Measurements from ENCODE around the gene GFI1.
A peak's percentile ranks its signal among the peaks of the same experiment; 100 is the strongest.

The GFI1 gene

GRCh38 chr1:92504291-92505014 is 17.7 kb upstream of the GFI1 start:
- Histone ChIP-seq H3K9ac (ENCODE audit: low read length) (no peak overlapping the region), H3K36me3 (ENCODE audit: control insufficient read depth, low read depth, low read length) (no peaks in the 10 kb centered on the region), H3K4me3 (ENCODE audit: low read length) (no peak overlapping the region), H3K4me1 (ENCODE audit: control insufficient read depth, low read depth, low read length) (no peaks in the 10 kb centered on the region), H3K9me3 (ENCODE audit: control insufficient read depth, low read depth, low read length) (no peaks in the 10 kb centered on the region), H3K27ac (ENCODE audit: low read length) (no peak overlapping the region), H3K27me3 (ENCODE audit: control insufficient read depth, insufficient read depth, low read length) (no peaks in the 10 kb centered on the region)

DNA sequence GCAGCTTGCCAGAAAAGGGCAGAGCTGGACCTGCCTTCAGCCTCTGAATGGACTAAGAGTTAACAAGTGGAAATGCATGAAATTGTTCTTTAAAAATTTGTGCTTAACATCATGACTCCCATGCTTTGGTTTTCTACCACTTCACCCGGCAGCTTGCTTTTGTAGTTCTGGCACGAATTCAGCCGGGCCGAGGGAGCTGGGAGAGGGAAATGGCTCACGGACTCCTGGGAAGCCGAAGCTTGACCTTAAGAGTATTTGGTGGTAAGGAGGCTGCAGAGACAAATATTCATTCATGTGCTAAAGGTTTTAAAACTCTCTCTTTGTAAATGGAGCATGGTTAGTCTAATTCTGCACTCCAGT is 17.2 kb upstream of the GFI1 start:
- H3K4me1 ChIP-seq (ENCODE audit: control insufficient read depth, low read depth, low read length), result no peaks in the 10 kb centered on the region
- H3K27me3 ChIP-seq (ENCODE audit: control insufficient read depth, insufficient read depth, low read length), result no peaks in the 10 kb centered on the region
- no peak overlapping the region for H3K9ac ChIP-seq (ENCODE audit: low read length)
- H3K4me3 ChIP-seq (ENCODE audit: low read length), result no peak overlapping the region
- H3K27ac ChIP-seq (ENCODE audit: low read length), result no peak overlapping the region
- H3K9me3 ChIP-seq (ENCODE audit: control insufficient read depth, low read depth, low read length), result no peaks in the 10 kb centered on the region
- H3K36me3 ChIP-seq (ENCODE audit: control insufficient read depth, low read depth, low read length), result no peaks in the 10 kb centered on the region

DNA sequence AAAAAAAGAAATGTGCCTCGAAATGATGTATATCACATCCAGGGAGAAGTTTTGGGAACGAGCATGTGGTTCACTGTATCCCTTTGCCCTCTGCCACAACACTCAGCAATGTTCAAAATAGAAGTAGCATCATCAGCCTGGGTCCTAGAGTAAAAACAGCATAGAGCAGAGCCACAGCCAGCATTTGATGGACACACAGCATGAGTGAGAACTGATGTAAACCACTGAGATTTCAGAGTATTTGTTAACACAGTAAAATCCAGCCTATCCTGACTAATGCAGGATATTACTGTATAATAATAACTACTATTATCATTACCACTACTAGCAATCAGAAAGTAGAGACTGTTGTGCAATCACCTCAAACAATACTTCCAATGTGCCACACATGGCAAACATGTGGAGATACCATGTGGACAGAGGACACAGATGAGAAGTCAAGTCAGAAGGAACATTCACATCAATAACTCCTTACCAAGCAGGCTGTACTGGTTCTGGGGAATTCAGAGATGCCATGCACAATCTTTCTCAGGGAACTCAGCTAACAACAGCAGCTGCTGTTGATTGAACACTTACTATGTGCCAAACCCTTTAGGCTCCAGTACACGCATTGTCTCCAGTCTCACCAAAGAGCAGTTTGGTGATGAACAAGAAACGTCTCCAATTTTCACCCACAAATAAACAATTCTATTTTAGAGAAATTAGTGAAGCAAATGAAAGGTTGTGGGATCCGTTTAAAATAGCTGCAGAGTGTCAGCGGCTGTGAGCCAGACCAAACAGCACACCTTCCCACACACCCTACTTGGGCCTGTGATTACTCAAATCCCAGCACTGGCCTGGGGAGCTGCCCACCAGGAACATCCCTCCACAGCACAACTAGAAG is 16.6 kb upstream of the GFI1 start:
- Histone ChIP-seq H3K27me3 (ENCODE audit: control insufficient read depth, insufficient read depth, low read length) (no peaks in the 10 kb centered on the region), H3K36me3 (ENCODE audit: control insufficient read depth, low read depth, low read length) (no peaks in the 10 kb centered on the region), H3K9me3 (ENCODE audit: control insufficient read depth, low read depth, low read length) (no peaks in the 10 kb centered on the region), H3K27ac (ENCODE audit: low read length) (no peak overlapping the region), H3K9ac (ENCODE audit: low read length) (no peak overlapping the region), H3K4me3 (ENCODE audit: low read length) (no peak overlapping the region), H3K4me1 (ENCODE audit: control insufficient read depth, low read depth, low read length) (no peaks in the 10 kb centered on the region)

DNA sequence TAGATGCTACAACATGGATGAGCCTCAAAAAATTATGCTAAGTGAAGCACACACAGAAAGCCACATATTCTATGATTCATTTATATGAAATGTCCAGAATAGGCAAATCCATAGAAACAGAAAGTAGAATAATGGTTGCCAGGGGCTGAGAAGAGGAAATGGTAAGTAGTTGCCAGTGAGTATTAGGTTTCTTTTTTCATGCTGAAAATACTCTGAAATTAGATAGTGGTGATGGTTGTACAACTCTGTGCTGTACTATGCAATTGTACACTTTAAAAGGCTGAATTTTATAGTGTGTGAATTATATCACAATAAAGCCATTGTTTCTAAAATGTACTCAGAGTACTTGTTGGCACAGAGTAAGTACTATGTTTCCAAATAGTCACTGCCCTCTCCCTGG is 15.5 kb upstream of the GFI1 start:
- H3K36me3 ChIP-seq (ENCODE audit: control insufficient read depth, low read depth, low read length), result no peaks in the 10 kb centered on the region
- H3K9me3 ChIP-seq (ENCODE audit: control insufficient read depth, low read depth, low read length), result no peaks in the 10 kb centered on the region
- no peak overlapping the region for H3K9ac ChIP-seq (ENCODE audit: low read length)
- no peak overlapping the region for H3K27ac ChIP-seq (ENCODE audit: low read length)
- no peaks in the 10 kb centered on the region for H3K4me1 ChIP-seq (ENCODE audit: control insufficient read depth, low read depth, low read length)
- no peaks in the 10 kb centered on the region for H3K27me3 ChIP-seq (ENCODE audit: control insufficient read depth, insufficient read depth, low read length)
- no peak overlapping the region for H3K4me3 ChIP-seq (ENCODE audit: low read length)

DNA sequence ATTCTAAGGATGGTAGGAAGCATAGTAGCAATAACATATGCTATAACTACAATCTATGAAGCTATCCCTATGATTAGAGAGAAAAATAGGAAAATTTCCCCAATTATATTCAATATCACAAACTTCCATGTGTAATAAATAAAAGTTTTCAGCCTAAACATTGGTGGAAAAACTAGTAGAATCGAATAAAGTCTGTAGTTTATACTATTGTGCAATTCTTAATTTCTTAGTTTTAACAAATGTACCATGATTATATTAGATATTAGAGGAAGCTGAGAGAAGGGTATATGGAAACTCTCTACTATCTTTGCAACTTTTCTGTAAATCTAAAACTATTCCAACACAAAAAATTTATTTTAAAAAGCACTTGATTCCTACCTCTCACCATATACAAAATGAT is 13.8 kb upstream of the GFI1 start:
- Histone ChIP-seq H3K27ac (ENCODE audit: low read length) (no peak overlapping the region), H3K4me1 (ENCODE audit: control insufficient read depth, low read depth, low read length) (no peaks in the 10 kb centered on the region), H3K36me3 (ENCODE audit: control insufficient read depth, low read depth, low read length) (no peaks in the 10 kb centered on the region), H3K9me3 (ENCODE audit: control insufficient read depth, low read depth, low read length) (no peaks in the 10 kb centered on the region), H3K4me3 (ENCODE audit: low read length) (no peak overlapping the region), H3K27me3 (ENCODE audit: control insufficient read depth, insufficient read depth, low read length) (no peaks in the 10 kb centered on the region), H3K9ac (ENCODE audit: low read length) (no peak overlapping the region)

GRCh38 chr1:92495392-92496063 is 8.8 kb upstream of the GFI1 start:
- no peak overlapping the region for H3K4me3 ChIP-seq (ENCODE audit: low read length)
- no peaks in the 10 kb centered on the region for H3K9me3 ChIP-seq (ENCODE audit: control insufficient read depth, low read depth, low read length)
- H3K36me3 ChIP-seq (ENCODE audit: control insufficient read depth, low read depth, low read length), result no peaks in the 10 kb centered on the region
- no peak overlapping the region for H3K27ac ChIP-seq (ENCODE audit: low read length)
- H3K27me3 ChIP-seq (ENCODE audit: control insufficient read depth, insufficient read depth, low read length), result no peaks in the 10 kb centered on the region
- no peaks in the 10 kb centered on the region for H3K4me1 ChIP-seq (ENCODE audit: control insufficient read depth, low read depth, low read length)
- no peak overlapping the region for H3K9ac ChIP-seq (ENCODE audit: low read length)

DNA sequence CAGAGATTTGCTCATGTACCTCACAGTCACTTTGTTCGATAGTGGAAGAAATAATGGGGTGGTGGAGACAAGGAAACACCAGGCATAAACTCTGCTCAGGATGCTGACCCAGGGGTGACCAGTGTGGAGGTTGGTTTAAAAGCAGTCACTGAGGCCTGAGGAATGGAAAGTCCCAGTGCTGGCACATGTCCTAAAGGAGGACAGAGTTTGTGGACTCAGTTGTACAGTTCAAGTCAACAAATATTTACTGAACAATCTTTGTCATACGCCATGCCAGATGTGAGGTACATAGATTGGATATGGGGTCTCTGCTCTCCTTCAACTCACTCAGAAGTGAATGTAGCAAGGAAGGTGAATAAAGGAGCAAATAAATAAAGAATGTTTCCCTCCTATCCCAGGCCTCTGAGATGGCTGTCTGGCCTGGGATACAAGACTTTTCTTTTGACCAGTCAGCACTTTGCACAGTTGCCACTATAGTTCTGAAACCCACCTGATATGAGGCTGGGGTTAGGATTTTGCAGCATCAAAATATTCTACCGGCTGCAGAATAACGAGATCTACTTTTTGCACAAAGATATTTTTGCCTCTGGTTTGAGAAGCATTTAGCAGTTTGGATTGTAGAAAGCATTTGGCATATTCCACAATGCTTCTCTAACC is 7.9 kb upstream of the GFI1 start:
- Histone ChIP-seq H3K4me1 (ENCODE audit: control insufficient read depth, low read depth, low read length) (no peaks in the 10 kb centered on the region), H3K9me3 (ENCODE audit: control insufficient read depth, low read depth, low read length) (no peaks in the 10 kb centered on the region), H3K36me3 (ENCODE audit: control insufficient read depth, low read depth, low read length) (no peaks in the 10 kb centered on the region), H3K27me3 (ENCODE audit: control insufficient read depth, insufficient read depth, low read length) (peaks cover 1% of the 10 kb centered on the region), H3K9ac (ENCODE audit: low read length) (no peak overlapping the region), H3K27ac (ENCODE audit: low read length) (no peak overlapping the region), H3K4me3 (ENCODE audit: low read length) (no peak overlapping the region)

GRCh38 chr1:92493139-92493538 is 6.4 kb upstream of the GFI1 start:
- H3K36me3 ChIP-seq (ENCODE audit: control insufficient read depth, low read depth, low read length), result no peaks in the 10 kb centered on the region
- no peak overlapping the region for H3K4me3 ChIP-seq (ENCODE audit: low read length)
- no peak overlapping the region for H3K9ac ChIP-seq (ENCODE audit: low read length)
- H3K9me3 ChIP-seq (ENCODE audit: control insufficient read depth, low read depth, low read length), result no peaks in the 10 kb centered on the region
- H3K27me3 ChIP-seq (ENCODE audit: control insufficient read depth, insufficient read depth, low read length), result peaks cover 16% of the 10 kb centered on the region
- H3K4me1 ChIP-seq (ENCODE audit: control insufficient read depth, low read depth, low read length), result no peaks in the 10 kb centered on the region
- no peak overlapping the region for H3K27ac ChIP-seq (ENCODE audit: low read length)

DNA sequence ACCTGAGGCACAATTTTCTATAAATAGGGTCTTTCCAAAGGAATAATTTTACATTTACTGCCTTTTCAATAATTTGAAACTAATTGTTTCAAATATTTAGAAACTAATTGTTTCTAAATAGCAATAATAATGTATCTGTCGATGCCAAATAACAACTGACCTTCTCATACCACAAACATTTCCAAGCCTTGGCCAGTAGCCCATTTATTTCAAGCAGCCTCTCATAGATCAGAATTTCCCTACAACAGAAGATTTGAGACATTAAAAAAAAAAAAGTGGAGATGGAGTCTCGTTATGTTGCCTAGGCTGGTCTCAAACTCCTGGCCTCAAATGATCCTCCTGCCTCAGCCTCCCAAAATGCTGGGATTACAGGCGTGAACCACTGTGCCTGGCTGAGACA is 2.1 kb upstream of the GFI1 start:
- Histone ChIP-seq H3K4me3 (ENCODE audit: low read length) (no peak overlapping the region), H3K27me3 (ENCODE audit: control insufficient read depth, insufficient read depth, low read length) (peaks cover 59% of the 10 kb centered on the region), H3K9me3 (ENCODE audit: control insufficient read depth, low read depth, low read length) (no peaks in the 10 kb centered on the region), H3K36me3 (ENCODE audit: control insufficient read depth, low read depth, low read length) (no peaks in the 10 kb centered on the region), H3K4me1 (ENCODE audit: control insufficient read depth, low read depth, low read length) (no peaks in the 10 kb centered on the region), H3K27ac (ENCODE audit: low read length) (no peak overlapping the region), H3K9ac (ENCODE audit: low read length) (no peak overlapping the region)

- H3K9ac ChIP-seq (ENCODE audit: low read length), result no peak overlapping the region
- no peak overlapping the region for H3K27ac ChIP-seq (ENCODE audit: low read length)
- peaks cover 63% of the 10 kb centered on the region for H3K27me3 ChIP-seq (ENCODE audit: control insufficient read depth, insufficient read depth, low read length)
- H3K9me3 ChIP-seq (ENCODE audit: control insufficient read depth, low read depth, low read length), result no peaks in the 10 kb centered on the region
- H3K4me3 ChIP-seq (ENCODE audit: low read length), result no peak overlapping the region
- H3K36me3 ChIP-seq (ENCODE audit: control insufficient read depth, low read depth, low read length), result no peaks in the 10 kb centered on the region
- H3K4me1 ChIP-seq (ENCODE audit: control insufficient read depth, low read depth, low read length), result peaks cover under 1% of the 10 kb centered on the region
Measured at GRCh38 chr1:92488416-92488815, 1.7 kb upstream of the GFI1 start.

DNA sequence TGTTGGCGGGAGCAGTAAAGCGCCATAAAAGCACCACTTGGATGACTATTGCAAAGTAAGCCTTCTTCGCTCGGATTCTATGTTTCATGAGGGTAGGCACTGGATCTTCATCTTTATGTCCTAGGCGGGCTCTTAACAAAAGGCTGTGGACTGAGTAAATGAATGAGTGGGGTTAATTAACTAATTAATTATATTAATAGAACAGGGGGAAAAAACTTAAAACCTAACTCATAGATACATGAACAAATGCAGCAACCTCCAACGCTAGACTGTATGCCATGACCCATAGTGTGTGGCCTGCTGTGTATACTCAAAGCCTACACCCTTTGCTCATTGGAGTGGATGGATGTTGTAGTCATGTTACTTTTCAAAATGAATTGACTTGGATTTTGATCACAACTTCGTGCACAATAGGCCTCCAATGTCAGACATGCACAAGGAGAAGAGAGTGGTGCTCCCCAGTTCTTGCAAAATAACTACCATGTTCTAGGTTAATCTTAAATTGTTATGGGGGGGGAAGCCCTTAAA is 417 bp upstream of the GFI1 start:
- Histone ChIP-seq H3K27me3 (ENCODE audit: control insufficient read depth, insufficient read depth, low read length) (peaks cover 76% of the 10 kb centered on the region), H3K9ac (ENCODE audit: low read length) (no peak overlapping the region), H3K4me3 (ENCODE audit: low read length) (peak overlapping the region; percentile 43), H3K36me3 (ENCODE audit: control insufficient read depth, low read depth, low read length) (no peaks in the 10 kb centered on the region), H3K9me3 (ENCODE audit: control insufficient read depth, low read depth, low read length) (no peaks in the 10 kb centered on the region), H3K4me1 (ENCODE audit: control insufficient read depth, low read depth, low read length) (peaks cover 9% of the 10 kb centered on the region), H3K27ac (ENCODE audit: low read length) (no peak overlapping the region)

Data from iPS-18a (cell line).